Medulla oblongata (tissue), 1 donor: Measurements from ENCODE around the gene WDR76.
"Not testable (repeated sequence)": the region's sequence is repeated elsewhere in the genome, so short reads cannot be mapped to it uniquely, and the experiment has no call there.

Experiments
- DNase-seq: peaks from one replicate; pipeline ENCODE4 v3.0.0-alpha.2; 2015; ENCODE audit errors: extremely low spot score

WDR76 gene

GRCh38 chr15:43821505-43821904 lies 5.3 kb upstream of the WDR76 start:
- no peak for DNase-seq

GRCh38 chr15:43824302-43825246 lies 2.2 kb upstream of the WDR76 start, which contains the start of gene MFAP1:
MFAP1 (minus strand) TSS chr15:43824690; CDS start chr15:43824569, 121 bp downstream.
- DNase-seq = peak; percentile 98

- DNase-seq = not testable (repeated sequence)
Observed at GRCh38 chr15:43825305-43825704, 1.5 kb upstream of the WDR76 start.

- DNase-seq = no peak
Observed at GRCh38 chr15:43826029-43826507, 734 bp upstream of the WDR76 start.

GRCh38 chr15:43828061-43828657 lies 1.4 kb downstream of the WDR76 start:
- DNase-seq = no peak

- not testable (repeated sequence) for DNase-seq
Observed at GRCh38 chr15:43829951-43830540, 3.2 kb downstream of the WDR76 start.

GRCh38 chr15:43830691-43831275 lies 4.0 kb downstream of the WDR76 start:
- DNase-seq = not testable (repeated sequence)

GRCh38 chr15:43831519-43832052 lies 4.8 kb downstream of the WDR76 start:
- DNase-seq = not testable (repeated sequence)

GRCh38 chr15:43832485-43832884 lies 5.7 kb downstream of the WDR76 start:
- DNase-seq = not testable (repeated sequence)

- DNase-seq = no peak
Observed at GRCh38 chr15:43845421-43845820, 18.6 kb downstream of the WDR76 start.

- DNase-seq = no peak
Observed at GRCh38 chr15:43851251-43851650, 24.4 kb downstream of the WDR76 start.

- no peak for DNase-seq
Observed at GRCh38 chr15:43852607-43853006, 25.8 kb downstream of the WDR76 start.

- no peak for DNase-seq
Observed at GRCh38 chr15:43854801-43855200, 28.0 kb downstream of the WDR76 start.

- no peak for DNase-seq
Observed at GRCh38 chr15:43859546-43859945, 32.7 kb downstream of the WDR76 start.

GRCh38 chr15:43866636-43867035 lies 39.8 kb downstream of the WDR76 start:
- not testable (repeated sequence) for DNase-seq

GRCh38 chr15:43867096-43867495 lies 40.3 kb downstream of the WDR76 start:
- no peak for DNase-seq

- DNase-seq = no peak
Observed at GRCh38 chr15:43868406-43868805, 41.6 kb downstream of the WDR76 start.

- DNase-seq = no peak
Observed at GRCh38 chr15:43871835-43872234, 45.0 kb downstream of the WDR76 start.

- peak; percentile 92 for DNase-seq
Observed at GRCh38 chr15:43872416-43873020, 45.7 kb downstream of the WDR76 start.

GRCh38 chr15:43873651-43874050 lies 46.8 kb downstream of the WDR76 start:
- DNase-seq = no peak

GRCh38 chr15:43876872-43877271 lies 50.1 kb downstream of the WDR76 start:
- DNase-seq = no peak
